Uterus (tissue), 2 donors: ENCODE measurements around the gene CTSC.

ENCODE experiments used
- POLR2A ChIP-seq, 2 donors: fragments of 450-650 bp; IDR thresholded peaks; one replicate each; pipeline ENCODE4 v1.6.1; 2016; ENCODE audit warnings: antibody characterized with exemption in 2 of 2, mild to moderate bottlenecking in 1 of 2, moderate library complexity in 1 of 2
- TF ChIP-seq, protein P1 (sequence below), 4 experiments: fragments of 200-600 bp in 2 of 4; fragments of 450-650 bp in 2 of 4; sonication (generic) in 2 of 4; IDR thresholded peaks; one replicate each; pipeline ENCODE4 v1.5.1; 2016 to 2019; ENCODE audit warnings: antibody characterized with exemption in 4 of 4, mild to moderate bottlenecking in 2 of 4, moderate library complexity in 1 of 4

DNA sequence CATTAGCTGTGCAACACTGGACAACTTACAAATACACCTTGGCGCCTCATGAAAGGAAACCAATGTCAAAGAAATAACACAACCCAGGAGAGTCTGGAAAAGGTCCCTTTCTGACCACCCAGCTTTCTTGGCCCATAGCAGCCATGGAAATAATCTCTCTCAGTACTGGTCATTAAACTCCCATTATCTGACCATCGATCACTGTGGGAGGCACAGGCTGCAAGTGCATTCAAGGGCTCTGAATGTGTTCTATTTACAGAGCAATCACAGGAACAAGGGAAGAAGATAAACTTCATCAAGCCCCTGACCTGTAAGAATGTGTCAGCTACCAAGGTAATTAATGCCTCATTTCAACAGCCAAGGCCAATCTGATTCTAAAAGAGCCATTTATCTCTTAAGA lies 40.1 kb downstream of the CTSC start:
- TF ChIP-seq, protein P1, sequence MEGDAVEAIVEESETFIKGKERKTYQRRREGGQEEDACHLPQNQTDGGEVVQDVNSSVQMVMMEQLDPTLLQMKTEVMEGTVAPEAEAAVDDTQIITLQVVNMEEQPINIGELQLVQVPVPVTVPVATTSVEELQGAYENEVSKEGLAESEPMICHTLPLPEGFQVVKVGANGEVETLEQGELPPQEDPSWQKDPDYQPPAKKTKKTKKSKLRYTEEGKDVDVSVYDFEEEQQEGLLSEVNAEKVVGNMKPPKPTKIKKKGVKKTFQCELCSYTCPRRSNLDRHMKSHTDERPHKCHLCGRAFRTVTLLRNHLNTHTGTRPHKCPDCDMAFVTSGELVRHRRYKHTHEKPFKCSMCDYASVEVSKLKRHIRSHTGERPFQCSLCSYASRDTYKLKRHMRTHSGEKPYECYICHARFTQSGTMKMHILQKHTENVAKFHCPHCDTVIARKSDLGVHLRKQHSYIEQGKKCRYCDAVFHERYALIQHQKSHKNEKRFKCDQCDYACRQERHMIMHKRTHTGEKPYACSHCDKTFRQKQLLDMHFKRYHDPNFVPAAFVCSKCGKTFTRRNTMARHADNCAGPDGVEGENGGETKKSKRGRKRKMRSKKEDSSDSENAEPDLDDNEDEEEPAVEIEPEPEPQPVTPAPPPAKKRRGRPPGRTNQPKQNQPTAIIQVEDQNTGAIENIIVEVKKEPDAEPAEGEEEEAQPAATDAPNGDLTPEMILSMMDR (IDR thresholded peaks at IDR 0.05) = no peak
- TF ChIP-seq POLR2A (IDR thresholded peaks at IDR 0.05) = no peak
